Parathyroid adenoma (tissue), 2 donors: Measurements from ENCODE around the gene PRKAG3.

Experiments used
- H2AFZ ChIP-seq: fragments of 300-600 bp; sonication (generic); one replicate; pipeline ENCODE4 v1.7.0; 2017; ENCODE audit warnings: antibody characterized with exemption, mild to moderate bottlenecking
- H3K27ac ChIP-seq: fragments of 300-600 bp; sonication (generic); one replicate; pipeline ENCODE4 v1.7.0; 2017
- H3K27me3 ChIP-seq: fragments of 300-600 bp; sonication (generic); one replicate; pipeline ENCODE4 v1.7.0; 2017; ENCODE audit warnings: low read length; ENCODE audit not compliant: control insufficient read depth, insufficient read depth
- H3K36me3 ChIP-seq: fragments of 300-600 bp; sonication (generic); one replicate; pipeline ENCODE4 v1.7.0; 2017; ENCODE audit warnings: low read length; ENCODE audit not compliant: control insufficient read depth, insufficient read depth
- H3K4me1 ChIP-seq: fragments of 300-600 bp; sonication (generic); one replicate; pipeline ENCODE4 v1.7.0; 2017; ENCODE audit warnings: control low read depth
- H3K4me2 ChIP-seq: fragments of 300-600 bp; sonication (generic); one replicate; pipeline ENCODE4 v1.7.0; 2017; ENCODE audit warnings: low read length
- H3K4me3 ChIP-seq: fragments of 300-600 bp; sonication (generic); one replicate; pipeline ENCODE4 v1.7.0; 2017; ENCODE audit warnings: low read depth, low read length
- H3K79me2 ChIP-seq: fragments of 300-600 bp; sonication (generic); one replicate; pipeline ENCODE4 v1.7.0; 2017; ENCODE audit warnings: control low read depth
- H3K9ac ChIP-seq: fragments of 300-600 bp; sonication (generic); one replicate; pipeline ENCODE4 v1.7.0; 2017; ENCODE audit warnings: mild to moderate bottlenecking
- H3K9me3 ChIP-seq: fragments of 300-600 bp; sonication (generic); one replicate; pipeline ENCODE4 v1.7.0; 2017; ENCODE audit warnings: low read length; ENCODE audit not compliant: control insufficient read depth
- TF ChIP-seq, protein P1 (sequence below): fragments of 300-600 bp; sonication (generic); IDR thresholded peaks from one replicate; pipeline ENCODE4 v1.7.0; 2017; ENCODE audit warnings: antibody characterized with exemption, mild to moderate bottlenecking
- donor health status: primary hyperparathyroidism.

The PRKAG3 gene

DNA sequence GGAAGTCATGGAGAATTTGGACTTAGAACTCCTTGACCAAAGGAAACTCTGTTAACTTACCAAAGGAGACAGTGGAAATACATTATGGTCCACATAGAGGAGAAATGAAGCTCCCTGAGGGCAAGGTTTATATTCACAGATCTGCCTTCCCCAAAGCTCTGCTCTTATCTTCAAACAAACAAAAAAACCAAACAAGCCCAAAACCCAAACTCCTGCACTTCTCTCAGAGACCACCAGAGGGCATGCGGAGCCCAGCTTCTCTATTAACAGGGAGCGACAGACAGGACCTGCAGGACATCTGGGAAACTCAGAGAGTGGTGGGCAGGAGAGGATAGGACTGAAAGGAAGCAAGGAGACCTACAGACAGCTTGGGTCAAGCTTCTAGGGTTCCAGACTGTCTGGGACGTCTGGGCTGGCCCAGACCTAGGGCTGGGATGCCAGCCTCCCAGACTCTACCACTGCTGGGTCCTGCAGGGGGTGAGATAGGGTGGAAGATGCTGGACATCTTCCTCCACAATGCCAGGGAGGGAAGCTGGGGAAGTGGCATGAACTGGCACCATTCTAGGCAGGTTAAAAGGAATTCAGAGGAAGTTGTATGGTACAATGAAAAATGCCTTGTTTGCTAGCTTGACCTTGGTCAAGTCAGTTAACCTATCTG is 45.1 kb upstream of the PRKAG3 start:
- Histone ChIP-seq H3K4me1 (peaks cover 14% of the 10 kb centered on the region), H3K36me3 (no peaks in the 10 kb centered on the region), H3K79me2 (no peaks in the 10 kb centered on the region), H3K9ac (no peak overlapping the region), H3K4me2 (no peak overlapping the region), H3K4me3 (no peak overlapping the region), H3K9me3 (no peaks in the 10 kb centered on the region), H3K27ac (no peak overlapping the region), H3K27me3 (peaks cover 13% of the 10 kb centered on the region), H2AFZ (no peak overlapping the region)
- TF ChIP-seq, protein P1, sequence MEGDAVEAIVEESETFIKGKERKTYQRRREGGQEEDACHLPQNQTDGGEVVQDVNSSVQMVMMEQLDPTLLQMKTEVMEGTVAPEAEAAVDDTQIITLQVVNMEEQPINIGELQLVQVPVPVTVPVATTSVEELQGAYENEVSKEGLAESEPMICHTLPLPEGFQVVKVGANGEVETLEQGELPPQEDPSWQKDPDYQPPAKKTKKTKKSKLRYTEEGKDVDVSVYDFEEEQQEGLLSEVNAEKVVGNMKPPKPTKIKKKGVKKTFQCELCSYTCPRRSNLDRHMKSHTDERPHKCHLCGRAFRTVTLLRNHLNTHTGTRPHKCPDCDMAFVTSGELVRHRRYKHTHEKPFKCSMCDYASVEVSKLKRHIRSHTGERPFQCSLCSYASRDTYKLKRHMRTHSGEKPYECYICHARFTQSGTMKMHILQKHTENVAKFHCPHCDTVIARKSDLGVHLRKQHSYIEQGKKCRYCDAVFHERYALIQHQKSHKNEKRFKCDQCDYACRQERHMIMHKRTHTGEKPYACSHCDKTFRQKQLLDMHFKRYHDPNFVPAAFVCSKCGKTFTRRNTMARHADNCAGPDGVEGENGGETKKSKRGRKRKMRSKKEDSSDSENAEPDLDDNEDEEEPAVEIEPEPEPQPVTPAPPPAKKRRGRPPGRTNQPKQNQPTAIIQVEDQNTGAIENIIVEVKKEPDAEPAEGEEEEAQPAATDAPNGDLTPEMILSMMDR, result peak; percentile 97

DNA sequence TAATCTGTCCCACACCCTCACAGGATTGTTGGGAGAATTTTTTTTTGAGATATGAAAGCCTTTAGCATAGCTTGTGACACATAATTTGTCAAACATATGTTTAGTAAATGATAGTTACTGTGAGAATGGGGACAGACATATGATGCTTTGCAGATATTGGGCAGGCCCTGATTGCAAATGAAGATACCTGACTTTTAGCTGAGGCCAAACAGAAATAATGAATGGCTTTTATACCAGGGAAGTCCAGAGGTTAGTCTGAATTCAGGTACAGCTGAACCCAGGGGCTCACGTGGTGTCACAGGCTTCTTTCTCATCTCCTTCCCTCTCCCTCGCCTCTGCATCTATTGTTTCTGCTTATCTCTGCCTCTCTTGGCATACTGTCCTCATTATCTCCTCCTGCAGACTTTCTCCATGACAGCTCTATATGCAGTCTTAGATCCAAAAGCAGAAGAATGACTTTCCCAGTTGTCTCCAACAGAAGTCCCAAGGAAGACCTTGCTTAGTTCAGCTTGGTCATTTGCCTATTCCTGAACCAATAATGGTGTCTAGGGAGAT is 44.2 kb upstream of the PRKAG3 start:
- Histone ChIP-seq H3K4me1 (peaks cover 16% of the 10 kb centered on the region), H2AFZ (no peak overlapping the region), H3K27me3 (peaks cover 13% of the 10 kb centered on the region), H3K9me3 (no peaks in the 10 kb centered on the region), H3K79me2 (no peaks in the 10 kb centered on the region), H3K4me3 (no peak overlapping the region), H3K9ac (no peak overlapping the region), H3K36me3 (no peaks in the 10 kb centered on the region), H3K27ac (no peak overlapping the region), H3K4me2 (no peak overlapping the region)
- TF ChIP-seq, protein P1, result no peak

- Histone ChIP-seq H3K36me3 (no peaks in the 10 kb centered on the region), H3K9ac (no peak overlapping the region), H3K9me3 (no peaks in the 10 kb centered on the region), H3K4me3 (no peak overlapping the region), H3K4me2 (no peak overlapping the region), H3K27ac (no peak overlapping the region), H3K27me3 (peaks cover 3% of the 10 kb centered on the region), H3K79me2 (no peaks in the 10 kb centered on the region), H3K4me1 (peaks cover 9% of the 10 kb centered on the region), H2AFZ (peak overlapping the region; percentile 74)
- TF ChIP-seq, protein P1, result no peak
These were observed 42.0 kb upstream of the PRKAG3 start for GRCh38 chr2:218873359-218874194.

- TF ChIP-seq, protein P1, result no peak
- Histone ChIP-seq H3K4me3 (no peak overlapping the region), H3K27me3 (peaks cover 3% of the 10 kb centered on the region), H3K4me2 (no peak overlapping the region), H3K9ac (no peak overlapping the region), H3K9me3 (no peaks in the 10 kb centered on the region), H3K79me2 (no peaks in the 10 kb centered on the region), H3K4me1 (peaks cover 9% of the 10 kb centered on the region), H3K36me3 (no peaks in the 10 kb centered on the region), H2AFZ (peak overlapping the region; percentile 74), H3K27ac (no peak overlapping the region)
These were observed 41.2 kb upstream of the PRKAG3 start for GRCh38 chr2:218872645-218873358.
